Spinal cord (tissue), 10 donors: ENCODE measurements around the gene TUBA8. TPM values are rescaled to one million over a fixed set of nuclear protein-coding genes. Genes with fewer than 3 reads are reported as not detected.

Source experiments
- DNase-seq, 6 donors: peaks; one replicate each; pipeline versions ENCODE4 v3.0.0 to v3.0.0-alpha.2; 2013 to 2015; ENCODE audit warnings: low spot score in 6 of 6, low read depth in 4 of 6
- H3K27ac ChIP-seq: one replicate; pipeline ENCODE4 v1.5.1; 2013; ENCODE audit warnings: low read depth, low read length, control low read depth
- H3K27me3 ChIP-seq: one replicate; pipeline ENCODE4 v1.6.1; 2013; ENCODE audit warnings: low read length; ENCODE audit not compliant: control insufficient read depth, insufficient read depth
- H3K36me3 ChIP-seq: one replicate; pipeline ENCODE4 v1.6.1; 2013; ENCODE audit warnings: low read length; ENCODE audit not compliant: control insufficient read depth, insufficient read depth
- H3K4me1 ChIP-seq: one replicate; pipeline ENCODE4 v1.6.1; 2013; ENCODE audit warnings: low read length; ENCODE audit not compliant: control insufficient read depth, insufficient read depth
- H3K4me3 ChIP-seq: one replicate; pipeline ENCODE4 v1.5.1; 2013; ENCODE audit warnings: low read depth, low read length, control low read depth
- H3K9me3 ChIP-seq: one replicate; pipeline ENCODE4 v1.6.1; 2013; ENCODE audit warnings: low read length; ENCODE audit not compliant: control insufficient read depth, insufficient read depth
- WGBS: methylation state at CpG from one replicate; pipeline ENCODE4 v1.1.5; 2013; ENCODE audit warnings: missing lambda C conversion rate; ENCODE audit not compliant: insufficient coverage; 5-methylcytosine and 5-hydroxymethylcytosine counted together
- polyA plus RNA-seq, 2 donors: library from polyadenylated mRNA; unstranded; fragments of 120-200 nt; gene quantifications; one replicate each; pipeline ENCODE4 v1.2.1, GENCODE V29; 2013; ENCODE audit not compliant: insufficient read length in 2 of 2
- total RNA-seq, 2 donors: library from RNA; depleted of rRNA in 1 of 2; stranded (reverse); fragments of 120-200 nt in 1 of 2; fragments of >200 nt in 1 of 2; gene quantifications; one replicate each; pipeline versions ENCODE4 v1.2.3 to v1.2.4, GENCODE V29; 2013 to 2014
- donor health status: healthy.

Gene TUBA8
- total and polyA plus RNA-seq, 4 donors, result 5.5 to 27.1 (median 17.2) TPM

GRCh38 chr22:18112440-18112839, 1.8 kb downstream of the TUBA8 start:
- DNase-seq, result no peak
- no peak overlapping the region for H3K4me3 ChIP-seq

DNA sequence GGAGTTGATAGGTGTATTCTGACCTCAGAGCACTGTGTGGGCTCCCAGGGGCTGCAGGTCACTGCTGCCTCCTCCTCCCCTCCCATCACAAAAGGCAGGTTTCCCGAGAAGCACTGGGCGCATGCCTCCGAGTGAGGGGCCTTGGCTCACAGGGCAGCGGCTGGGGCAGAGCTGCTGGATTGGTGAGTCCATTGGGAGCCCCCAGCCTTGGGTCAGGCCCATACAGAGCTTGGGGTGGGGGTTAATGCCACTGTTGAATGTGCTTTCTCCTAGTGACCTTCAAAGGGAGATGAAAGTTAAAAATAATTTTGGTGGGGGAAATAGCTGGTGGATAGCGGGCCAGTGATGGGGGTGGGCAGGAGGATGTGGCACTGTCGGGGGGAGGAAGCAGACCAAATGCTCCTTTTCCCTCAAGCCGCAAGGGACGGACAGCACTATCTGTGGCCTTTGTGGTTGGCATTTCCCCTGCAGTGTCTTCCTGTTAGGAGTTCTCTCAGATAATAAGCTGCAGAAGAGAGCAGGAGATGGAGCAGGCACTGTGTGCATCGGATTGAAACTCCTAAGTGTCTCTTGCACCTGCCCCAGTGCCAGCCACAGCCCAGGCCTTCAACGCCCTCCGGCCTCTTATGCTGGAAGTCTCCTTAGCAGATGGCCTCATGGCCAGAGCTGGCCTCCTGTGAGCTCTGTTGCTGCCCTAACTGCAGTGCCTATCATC, 3.2 kb downstream of the TUBA8 start:
- no peak overlapping the region for H3K27ac ChIP-seq
- WGBS, result 87% methylated on average over 8 of the region's 11 CpGs
- peaks cover 2% of the 10 kb centered on the region for H3K36me3 ChIP-seq
- H3K4me1 ChIP-seq, result peaks cover 33% of the 10 kb centered on the region
- no peaks in the 10 kb centered on the region for H3K9me3 ChIP-seq
- DNase-seq, result no peak
- no peak overlapping the region for H3K4me3 ChIP-seq
- peaks cover 21% of the 10 kb centered on the region for H3K27me3 ChIP-seq

More at GRCh38 chr22:18112440-18112839, 1.8 kb downstream of the TUBA8 start:
- Histone ChIP-seq H3K4me1 (peaks cover 33% of the 10 kb centered on the region), H3K27me3 (peaks cover 21% of the 10 kb centered on the region), H3K27ac (no peak overlapping the region), H3K36me3 (peaks cover 2% of the 10 kb centered on the region), H3K9me3 (no peaks in the 10 kb centered on the region)
- WGBS, result no CpG with 5 or more reads among the region's 6 CpGs

GRCh38 chr22:18114495-18114894, 3.9 kb downstream of the TUBA8 start:
- H3K27me3 ChIP-seq, result peaks cover 20% of the 10 kb centered on the region
- no peaks in the 10 kb centered on the region for H3K9me3 ChIP-seq
- peaks cover 5% of the 10 kb centered on the region for H3K36me3 ChIP-seq
- H3K4me1 ChIP-seq, result peaks cover 33% of the 10 kb centered on the region
- 57% methylated on average over 1 of the region's 4 CpGs for WGBS
- H3K4me3 ChIP-seq, result no peak overlapping the region
- H3K27ac ChIP-seq, result no peak overlapping the region
- no peak for DNase-seq

DNA sequence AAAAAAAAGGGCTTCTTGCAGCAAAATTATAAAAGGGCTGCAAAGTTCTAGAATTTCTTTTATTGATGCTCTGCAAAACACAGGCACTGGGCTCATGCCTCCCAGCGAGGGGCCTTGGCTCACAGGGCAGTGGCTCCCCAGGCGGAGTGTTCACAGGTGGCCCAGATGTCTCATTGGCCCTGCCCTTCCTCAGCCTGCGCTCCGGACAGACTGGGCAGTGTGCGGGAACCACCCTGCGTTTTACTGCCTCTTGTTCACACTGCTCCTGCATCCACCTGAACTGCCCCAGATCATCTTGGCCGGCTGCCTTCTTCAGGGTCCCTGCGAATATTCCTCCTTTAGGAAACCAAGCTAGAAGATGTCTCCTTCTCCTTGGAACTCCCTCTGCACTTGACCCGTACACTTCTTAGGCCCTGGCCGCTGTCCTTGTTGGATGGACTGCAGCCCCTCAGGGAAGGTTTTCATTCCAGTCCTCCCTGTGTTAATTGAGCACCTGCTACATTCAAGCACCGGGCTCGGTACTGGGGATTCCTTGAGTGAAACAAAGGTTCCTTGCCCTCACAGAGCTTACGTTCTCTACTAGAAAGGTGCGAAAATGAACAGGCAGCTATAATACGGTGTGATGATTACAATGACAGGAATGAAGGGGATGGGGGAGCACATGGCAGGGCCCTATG, 4.5 kb downstream of the TUBA8 start:
- H3K4me1 ChIP-seq, result peaks cover 28% of the 10 kb centered on the region
- H3K27me3 ChIP-seq, result peaks cover 16% of the 10 kb centered on the region
- WGBS, result 90% methylated on average over 15 of the region's 15 CpGs
- no peak for DNase-seq
- no peak overlapping the region for H3K4me3 ChIP-seq
- peaks cover 9% of the 10 kb centered on the region for H3K36me3 ChIP-seq
- H3K27ac ChIP-seq, result no peak overlapping the region
- no peaks in the 10 kb centered on the region for H3K9me3 ChIP-seq

GRCh38 chr22:18115906-18116371, 5.3 kb downstream of the TUBA8 start:
- Histone ChIP-seq H3K27me3 (peaks cover 10% of the 10 kb centered on the region), H3K36me3 (peaks cover 9% of the 10 kb centered on the region), H3K4me3 (no peak overlapping the region), H3K9me3 (no peaks in the 10 kb centered on the region), H3K4me1 (peaks cover 23% of the 10 kb centered on the region), H3K27ac (no peak overlapping the region)
- 86% methylated on average over 7 of the region's 8 CpGs for WGBS
- DNase-seq, result no peak

- Histone ChIP-seq H3K4me1 (peaks cover 16% of the 10 kb centered on the region), H3K27ac (no peak overlapping the region)
These were observed 6.0 kb downstream of the TUBA8 start for GRCh38 chr22:18116634-18117033.

GRCh38 chr22:18118345-18118915, 7.8 kb downstream of the TUBA8 start:
- Histone ChIP-seq H3K9me3 (no peaks in the 10 kb centered on the region), H3K36me3 (peaks cover 18% of the 10 kb centered on the region), H3K27me3 (no peaks in the 10 kb centered on the region), H3K4me3 (no peak overlapping the region), H3K4me1 (peaks cover 12% of the 10 kb centered on the region), H3K27ac (no peak overlapping the region)
- no peak for DNase-seq
- 92% methylated on average over 4 of the region's 9 CpGs for WGBS

More at GRCh38 chr22:18116634-18117033, 6.0 kb downstream of the TUBA8 start:
- no peak for DNase-seq
- H3K36me3 ChIP-seq, result peaks cover 14% of the 10 kb centered on the region
- 85% methylated on average over 12 of the region's 15 CpGs for WGBS
- no peak overlapping the region for H3K4me3 ChIP-seq
- no peaks in the 10 kb centered on the region for H3K9me3 ChIP-seq
- H3K27me3 ChIP-seq, result peaks cover 4% of the 10 kb centered on the region

GRCh38 chr22:18119409-18120110, 9.0 kb downstream of the TUBA8 start:
- no peak overlapping the region for H3K4me3 ChIP-seq
- no peak overlapping the region for H3K27ac ChIP-seq
- no peaks in the 10 kb centered on the region for H3K9me3 ChIP-seq
- peaks cover 3% of the 10 kb centered on the region for H3K4me1 ChIP-seq
- DNase-seq, result no peak
- H3K36me3 ChIP-seq, result peaks cover 27% of the 10 kb centered on the region
- WGBS, result 88% methylated on average over 13 of the region's 18 CpGs
- no peaks in the 10 kb centered on the region for H3K27me3 ChIP-seq

DNA sequence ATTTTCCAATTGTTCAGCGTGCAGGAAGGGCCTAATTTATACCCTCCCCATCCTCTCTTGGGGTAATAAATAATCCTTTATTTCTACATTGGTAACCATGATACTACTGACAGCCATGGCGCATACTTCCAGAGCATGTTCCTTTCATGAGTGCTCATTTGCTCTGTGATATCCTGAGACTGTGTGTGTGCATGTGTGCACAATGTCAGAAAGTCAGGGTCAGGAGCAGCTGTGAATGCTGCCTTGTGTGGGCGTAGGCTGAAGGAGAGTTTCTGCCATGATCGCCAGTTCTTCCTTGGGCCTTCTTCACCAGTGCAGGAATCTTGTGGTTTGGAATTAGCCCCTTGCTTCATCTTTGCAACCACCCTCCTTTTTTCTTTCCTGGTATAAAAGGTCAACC, 10.2 kb downstream of the TUBA8 start:
- Histone ChIP-seq H3K9me3 (no peaks in the 10 kb centered on the region), H3K27ac (no peak overlapping the region), H3K36me3 (peaks cover 24% of the 10 kb centered on the region), H3K4me3 (no peak overlapping the region), H3K27me3 (no peaks in the 10 kb centered on the region), H3K4me1 (no peaks in the 10 kb centered on the region)
- no peak for DNase-seq
- no CpG with 5 or more reads among the region's 4 CpGs for WGBS
